LNCAP (cell line): ENCODE measurements around the gene MTFR1L.

Experiments
- TF ChIP-seq, protein P1 (sequence below): fragments of 450-650 bp; IDR thresholded peaks from 2 replicates; pipeline ENCODE4 v1.5.1; 2017; ENCODE audit warnings: mild to moderate bottlenecking

The MTFR1L gene

GRCh38 chr1:25817840-25818501, 1.8 kb upstream of the MTFR1L start:
- TF ChIP-seq, protein P1, sequence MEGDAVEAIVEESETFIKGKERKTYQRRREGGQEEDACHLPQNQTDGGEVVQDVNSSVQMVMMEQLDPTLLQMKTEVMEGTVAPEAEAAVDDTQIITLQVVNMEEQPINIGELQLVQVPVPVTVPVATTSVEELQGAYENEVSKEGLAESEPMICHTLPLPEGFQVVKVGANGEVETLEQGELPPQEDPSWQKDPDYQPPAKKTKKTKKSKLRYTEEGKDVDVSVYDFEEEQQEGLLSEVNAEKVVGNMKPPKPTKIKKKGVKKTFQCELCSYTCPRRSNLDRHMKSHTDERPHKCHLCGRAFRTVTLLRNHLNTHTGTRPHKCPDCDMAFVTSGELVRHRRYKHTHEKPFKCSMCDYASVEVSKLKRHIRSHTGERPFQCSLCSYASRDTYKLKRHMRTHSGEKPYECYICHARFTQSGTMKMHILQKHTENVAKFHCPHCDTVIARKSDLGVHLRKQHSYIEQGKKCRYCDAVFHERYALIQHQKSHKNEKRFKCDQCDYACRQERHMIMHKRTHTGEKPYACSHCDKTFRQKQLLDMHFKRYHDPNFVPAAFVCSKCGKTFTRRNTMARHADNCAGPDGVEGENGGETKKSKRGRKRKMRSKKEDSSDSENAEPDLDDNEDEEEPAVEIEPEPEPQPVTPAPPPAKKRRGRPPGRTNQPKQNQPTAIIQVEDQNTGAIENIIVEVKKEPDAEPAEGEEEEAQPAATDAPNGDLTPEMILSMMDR = no peak

GRCh38 chr1:25818569-25818968, 1.2 kb upstream of the MTFR1L start:
- TF ChIP-seq, protein P1 = no peak

- TF ChIP-seq, protein P1 = no peak
These were observed 725 bp downstream of the MTFR1L start for GRCh38 chr1:25820247-25821111.

DNA sequence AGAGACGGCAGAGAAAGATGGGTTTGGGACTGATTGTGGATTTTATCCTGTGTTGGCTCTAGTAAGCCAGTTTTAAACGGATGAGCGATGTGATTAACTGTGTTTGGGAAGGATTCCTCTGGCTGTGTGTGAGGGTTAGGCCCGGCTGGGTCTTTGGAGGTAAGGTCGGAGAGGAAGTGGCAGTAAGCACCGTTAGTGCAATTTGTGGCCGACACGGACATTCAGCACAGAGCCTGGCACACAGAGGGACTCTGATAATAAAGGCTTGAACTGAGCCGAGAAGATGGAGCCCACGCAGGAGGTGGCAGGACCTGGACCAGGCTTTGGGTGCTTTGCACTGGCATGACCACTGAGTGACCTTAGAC, 1.3 kb downstream of the MTFR1L start:
- TF ChIP-seq, protein P1 = no peak

GRCh38 chr1:25821630-25822091, 1.9 kb downstream of the MTFR1L start:
- TF ChIP-seq, protein P1 = no peak

DNA sequence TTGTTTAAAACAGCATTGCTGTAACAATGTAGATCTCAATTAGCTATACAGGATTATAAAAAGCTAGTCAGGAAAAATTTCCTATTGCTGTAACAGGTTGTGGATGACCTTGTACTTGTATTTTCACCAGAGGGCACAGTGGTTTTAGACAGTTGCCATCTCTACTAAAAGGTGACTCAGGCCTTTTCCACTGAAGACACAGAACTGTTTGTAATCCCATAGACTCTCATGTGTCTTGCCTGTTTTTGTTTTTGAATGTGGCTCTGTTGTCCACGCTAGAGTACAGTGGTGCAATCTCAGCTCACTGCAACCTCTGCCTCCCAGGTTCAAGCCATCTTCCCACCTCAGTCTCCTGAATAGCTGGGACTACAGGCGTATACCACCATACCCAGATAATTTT, 5.9 kb downstream of the MTFR1L start:
- TF ChIP-seq, protein P1 = no peak

- TF ChIP-seq, protein P1 = no peak
These were observed 6.8 kb downstream of the MTFR1L start for GRCh38 chr1:25826571-25826970.
